NCI-H345 treated with DMSO at 0.1 percent for 48 hours (cell line): Measurements from ENCODE around the gene UBE2D3.

Source experiments
- DNase-seq: peaks from one replicate; lab custom pipeline; 2025; ENCODE audit not compliant: unreplicated experiment; lab: John Stamatoyannopoulos, UW

UBE2D3 gene

DNA sequence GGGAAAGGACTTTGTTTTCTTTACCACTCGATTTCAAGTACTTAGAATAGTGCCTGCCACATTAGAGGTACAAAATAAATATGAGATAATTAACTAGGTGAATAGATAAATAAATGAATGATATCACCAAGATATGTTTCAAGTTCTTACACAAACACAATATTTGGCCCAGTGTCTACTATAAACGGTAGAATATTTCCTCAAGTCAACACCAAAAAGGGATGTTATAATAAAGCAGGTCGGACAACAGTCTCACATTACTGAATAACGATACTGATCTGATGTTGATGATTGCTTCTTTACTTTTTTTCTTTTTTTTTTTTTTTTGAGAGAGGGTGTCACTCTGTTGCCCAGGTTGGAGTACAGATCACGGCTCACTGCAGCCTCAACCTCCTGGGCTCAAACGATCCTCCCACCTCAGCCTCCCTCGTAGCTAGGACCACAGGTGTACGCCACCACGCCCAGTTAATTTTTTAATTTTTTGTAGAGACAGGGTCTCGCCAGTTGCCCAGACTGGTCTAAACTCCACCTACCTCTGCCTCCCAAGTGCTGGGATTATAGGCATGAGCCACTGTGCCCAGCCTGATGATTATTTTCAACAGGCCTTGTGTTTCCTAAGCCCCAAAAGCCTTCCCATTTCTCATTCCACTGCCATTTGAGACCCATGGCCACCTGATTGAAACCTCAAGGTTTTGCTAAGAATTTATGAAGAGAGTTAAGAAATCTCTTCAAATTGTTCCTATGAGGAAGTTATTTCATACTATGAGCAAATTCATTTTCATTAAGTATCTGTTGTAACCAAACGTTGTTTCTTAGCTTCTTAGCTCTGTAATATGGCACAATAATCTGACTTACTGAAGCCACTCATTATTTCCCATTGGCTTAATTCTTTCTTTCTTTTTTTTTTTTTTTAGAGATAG lies 68.8 kb downstream of the UBE2D3 start:
- DNase-seq = no peak

DNA sequence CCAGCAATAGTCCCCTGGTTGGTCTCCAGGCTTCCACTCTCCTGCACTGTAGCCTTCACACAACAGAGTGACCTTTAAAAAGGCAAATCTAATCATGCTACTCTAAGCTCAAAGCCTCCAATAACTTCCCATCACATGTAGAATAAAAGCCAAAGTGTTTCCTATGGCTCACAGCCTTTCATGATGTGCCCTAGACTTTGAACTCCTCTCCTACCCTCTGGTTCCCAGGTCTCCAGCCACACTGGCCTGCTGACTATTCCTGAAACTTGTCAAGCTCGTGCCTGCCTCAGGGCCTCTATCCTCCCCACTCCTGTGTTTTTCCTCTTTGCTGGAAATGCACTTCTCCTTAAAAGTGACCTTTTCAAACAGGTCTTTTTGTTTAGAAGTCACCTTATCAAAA lies 69.7 kb downstream of the UBE2D3 start:
- DNase-seq = no peak

DNA sequence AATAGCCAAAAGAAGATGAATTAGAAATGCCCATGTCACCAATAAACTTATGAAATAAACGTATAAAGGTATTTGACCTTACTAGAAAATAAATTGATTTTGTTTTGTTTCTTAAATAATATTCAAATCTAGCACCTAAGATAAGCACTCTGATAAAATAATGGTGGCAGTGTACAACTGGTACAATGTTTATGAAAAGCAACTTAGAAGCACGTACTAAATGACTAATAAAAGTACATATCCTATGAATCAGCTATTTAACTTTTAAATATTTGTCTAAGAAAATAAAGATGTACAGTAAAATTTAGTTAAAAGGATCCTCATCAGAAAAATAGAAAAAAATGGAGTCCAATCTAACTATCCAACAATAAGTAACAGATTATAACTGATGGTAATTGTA lies 73.3 kb downstream of the UBE2D3 start:
- no peak for DNase-seq

DNA sequence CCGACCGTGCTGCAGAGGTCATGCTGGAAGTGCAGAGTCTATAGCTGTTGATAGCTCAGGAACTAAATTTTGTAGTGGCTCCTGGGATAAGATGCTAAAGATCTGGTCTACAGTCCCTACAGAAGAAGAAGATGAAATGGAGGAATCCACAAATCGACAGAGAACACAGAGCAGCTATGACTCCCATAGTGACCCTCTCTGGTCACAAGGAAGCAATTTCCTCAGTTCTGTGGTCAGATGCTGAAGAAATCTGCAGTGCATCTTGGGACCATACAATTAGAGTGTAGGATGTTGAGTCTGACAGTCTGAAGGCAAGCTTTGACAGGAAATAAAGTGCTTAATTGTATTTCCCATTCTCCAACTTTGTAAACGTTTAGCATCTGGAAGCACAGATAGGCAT lies 75.4 kb downstream of the UBE2D3 start:
- no peak for DNase-seq
